GM15510 (cell line): ENCODE data around the gene ARHGAP44.

Source experiments
- POLR2A ChIP-seq: IDR thresholded peaks from 3 replicates; pipeline ENCODE4 v1.6.1; 2011; ENCODE audit warnings: borderline replicate concordance; ENCODE audit not compliant: insufficient read length; ENCODE audit errors: extremely low read depth

ARHGAP44 gene

GRCh38 chr17:12867726-12868125 is 78.4 kb downstream of the ARHGAP44 start:
- no peak for TF ChIP-seq POLR2A

GRCh38 chr17:12877953-12878669 is 88.8 kb downstream of the ARHGAP44 start:
- no peak for TF ChIP-seq POLR2A

DNA sequence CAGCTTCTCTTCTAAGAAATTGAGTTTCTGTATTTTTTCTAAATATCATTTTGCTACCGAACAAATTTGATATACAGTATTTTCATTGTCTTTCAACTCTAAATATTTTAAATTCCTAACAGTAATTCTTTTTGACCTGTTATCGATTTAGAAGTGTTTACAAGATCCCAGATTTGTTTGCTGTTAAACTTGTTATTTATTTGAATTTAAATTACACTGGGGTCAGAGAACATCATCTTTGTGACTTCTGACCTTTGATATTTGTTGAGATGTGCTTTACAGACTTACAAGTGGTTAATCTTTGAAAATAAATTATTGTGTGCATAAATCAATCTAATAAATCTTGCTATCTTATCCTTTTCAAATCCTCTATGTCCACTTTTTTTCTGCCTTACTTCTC is 94.2 kb downstream of the ARHGAP44 start:
- TF ChIP-seq POLR2A = no peak

DNA sequence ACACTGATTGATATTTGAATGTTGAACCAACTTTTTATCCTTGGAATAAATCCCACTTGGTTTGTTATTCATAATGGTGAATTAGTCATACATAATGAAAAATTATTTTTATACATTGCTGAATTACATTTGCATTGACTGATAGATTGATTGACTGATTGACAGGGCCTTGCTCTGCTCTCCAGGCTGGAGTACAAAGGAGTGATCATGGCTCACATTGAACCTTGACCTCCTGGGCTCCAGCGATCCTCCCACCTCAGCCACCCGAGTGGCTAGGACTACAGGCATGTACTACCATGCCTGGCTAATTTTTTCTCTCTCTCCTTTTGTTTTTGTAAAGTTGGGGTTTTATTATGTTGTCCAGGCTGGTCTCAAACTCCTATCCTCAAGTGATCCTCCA is 97.8 kb downstream of the ARHGAP44 start:
- no peak for TF ChIP-seq POLR2A

- no peak for TF ChIP-seq POLR2A
These were observed 107.0 kb downstream of the ARHGAP44 start for GRCh38 chr17:12896180-12896785.

DNA sequence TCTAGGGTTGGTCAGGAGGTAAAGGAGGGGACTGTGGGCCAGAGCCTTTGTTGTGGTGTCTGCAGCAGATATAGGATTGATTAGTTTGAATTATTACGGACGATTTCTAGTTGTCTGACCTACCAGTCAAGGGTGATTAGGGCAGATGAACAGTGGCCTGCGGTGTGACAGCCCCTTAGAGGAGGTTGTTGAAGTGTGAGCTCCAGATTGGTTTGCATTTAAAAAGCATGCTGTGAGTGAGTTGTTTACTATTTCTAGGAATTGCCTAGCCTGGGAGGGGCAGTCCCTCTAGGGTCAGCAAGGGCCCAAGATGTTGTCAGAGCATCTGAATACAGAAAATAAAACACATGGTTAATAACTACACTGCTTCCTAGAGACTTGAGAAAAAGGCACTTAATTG is 108.8 kb downstream of the ARHGAP44 start:
- TF ChIP-seq POLR2A = no peak

DNA sequence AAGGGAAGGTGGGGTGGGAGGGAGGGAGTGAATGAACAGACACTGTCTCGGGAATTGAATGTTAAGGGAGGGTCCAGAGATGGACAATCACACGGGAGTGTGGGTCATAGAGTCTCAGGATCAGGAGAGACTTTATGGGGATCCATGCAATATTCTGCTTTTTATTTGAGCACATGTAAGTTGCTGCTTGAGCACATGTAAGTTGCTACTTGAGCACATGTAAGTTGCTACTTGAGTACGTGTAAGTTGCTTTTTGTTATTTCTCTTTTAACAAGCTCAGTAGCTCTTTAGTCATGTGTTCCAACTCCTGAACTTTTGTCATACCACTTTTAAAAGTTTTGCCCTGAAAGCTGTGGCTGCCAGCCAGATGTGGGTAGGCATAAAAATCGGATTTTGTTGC is 110.3 kb downstream of the ARHGAP44 start:
- TF ChIP-seq POLR2A = no peak

GRCh38 chr17:12900474-12900873 is 111.2 kb downstream of the ARHGAP44 start:
- no peak for TF ChIP-seq POLR2A

GRCh38 chr17:12902046-12902445 is 112.7 kb downstream of the ARHGAP44 start:
- no peak for TF ChIP-seq POLR2A

GRCh38 chr17:12907477-12907876 is 118.2 kb downstream of the ARHGAP44 start:
- no peak for TF ChIP-seq POLR2A

DNA sequence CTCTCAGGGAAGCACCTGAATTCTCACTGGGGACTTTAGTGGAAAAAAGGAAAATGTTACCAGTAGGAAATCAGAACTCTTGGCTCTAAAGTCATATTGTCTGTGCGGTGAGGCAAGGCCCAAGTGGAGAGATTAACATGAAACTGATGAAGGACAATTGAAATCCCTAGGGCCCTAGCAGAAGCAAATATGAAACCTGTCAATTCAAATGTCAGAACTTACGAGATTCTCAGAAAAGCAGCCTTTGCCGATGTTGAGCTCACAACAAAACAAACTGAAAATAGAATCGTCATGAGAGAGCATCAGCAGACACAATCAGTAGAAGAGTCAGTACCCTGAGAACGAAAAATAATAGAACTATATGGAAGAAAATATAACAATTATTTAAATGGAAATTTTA is 119.7 kb downstream of the ARHGAP44 start:
- TF ChIP-seq POLR2A = no peak

- no peak for TF ChIP-seq POLR2A
These were observed 120.2 kb downstream of the ARHGAP44 start for GRCh38 chr17:12909511-12909910.

GRCh38 chr17:12911239-12911638 is 121.9 kb downstream of the ARHGAP44 start:
- no peak for TF ChIP-seq POLR2A

DNA sequence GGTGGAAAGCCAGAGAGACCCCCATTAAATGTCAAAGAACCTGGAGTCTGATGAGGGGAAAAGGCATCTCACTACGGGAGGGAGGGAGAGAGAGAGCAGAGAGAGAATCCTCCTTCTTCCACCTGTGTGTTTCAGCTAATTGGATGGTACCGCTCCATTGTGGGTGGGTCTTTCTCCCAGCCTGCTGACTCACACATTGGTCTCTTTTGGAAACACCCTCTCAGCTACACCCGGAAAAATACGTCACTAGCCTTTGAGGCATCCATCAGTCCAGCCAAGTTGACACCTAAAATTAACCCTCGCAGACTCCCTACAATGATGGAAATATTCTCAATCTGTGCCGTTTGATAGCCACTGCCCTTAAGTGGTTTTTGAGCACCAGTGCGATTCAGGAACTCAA is 128.1 kb downstream of the ARHGAP44 start:
- TF ChIP-seq POLR2A = no peak

DNA sequence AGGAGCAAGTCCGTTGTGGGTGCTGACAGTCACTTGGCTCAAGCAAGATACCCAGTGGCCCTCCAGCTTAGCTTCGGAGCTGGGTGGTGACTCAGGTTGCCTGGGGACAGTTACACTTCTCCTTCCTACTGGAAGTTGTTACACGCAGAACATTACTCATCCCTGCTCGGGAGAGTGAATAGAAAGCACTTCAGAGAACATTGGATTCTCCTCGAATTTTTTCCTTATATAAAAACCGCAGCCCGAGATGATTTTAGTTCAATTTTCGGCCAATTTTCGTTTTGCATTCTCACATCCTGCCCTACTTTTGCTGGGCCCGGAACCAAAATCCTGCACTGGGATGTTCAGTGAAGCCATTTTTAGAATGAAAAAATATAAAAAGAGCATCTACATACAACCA is 128.8 kb downstream of the ARHGAP44 start:
- TF ChIP-seq POLR2A = no peak

DNA sequence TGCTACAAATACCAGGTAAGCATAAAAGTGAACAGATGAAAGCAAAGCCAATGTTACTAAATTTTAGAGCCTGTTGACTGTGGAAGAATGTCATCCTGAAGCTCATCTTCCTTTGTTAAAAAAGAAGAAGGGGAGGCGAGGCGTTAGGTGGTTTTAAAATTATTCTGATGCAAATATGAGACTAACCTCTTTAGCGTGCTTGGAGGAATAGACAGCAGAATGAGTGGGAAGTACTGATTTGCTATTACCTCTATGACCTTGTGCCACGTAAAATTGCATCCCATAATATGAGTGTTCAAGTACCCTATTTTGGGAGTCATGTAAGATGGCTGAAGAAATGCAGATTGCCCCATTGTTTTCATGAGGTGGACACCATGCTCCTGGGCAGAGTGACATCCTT is 132.8 kb downstream of the ARHGAP44 start:
- TF ChIP-seq POLR2A = no peak
